Measurements from ENCODE around the gene LYAR. TPM values are rescaled to one million over a fixed set of nuclear protein-coding genes. Genes with fewer than 3 reads are reported as not detected.

Gene LYAR
- total RNA-seq: 10 to 100 TPM; 69.4 to 78.4 TPM

- H3K9me3 Mint-ChIP-seq: no peaks in the 10 kb centered on the region
- peaks cover 45% of the 10 kb centered on the region for H3K4me1 Mint-ChIP-seq (ENCODE audit: low read depth)
- H3K27ac Mint-ChIP-seq: peak within 1 kb of the TSS; percentile 89
- peak; percentile 96 for DNase-seq
- POLR2A ChIA-PET: interaction anchor here (1.0 to 1.6 kb wide), 3 partner anchors 9 to 42 kb away, joined by 3 to 5 read pairs (median 3); partner anchors contain the start of gene TMEM128
- peak; percentile 93 for ATAC-seq
- no peaks in the 10 kb centered on the region for H3K27me3 Mint-ChIP-seq
- TF ChIP-seq CTCF (IDR thresholded peaks at IDR 0.05): no peak
- intact Hi-C loops (cut with micrococcal nuclease): loop anchor here (2.0 kb wide), 1 partner anchor 45 kb away; no protein-coding TSS in a partner anchor
- H3K36me3 Mint-ChIP-seq (ENCODE audit: low read depth): peaks cover 25% of the 10 kb centered on the region
- H3K4me3 Mint-ChIP-seq: peak within 1 kb of the TSS; percentile 94
- CTCF ChIA-PET: no interaction called here
Observed at GRCh38 chr4:4289941-4290850, at the start of gene LYAR, which contains the start of gene ZBTB49. LYAR (minus strand) TSS chr4:4290154; CDS start chr4:4283742, 6,412 bp downstream. ZBTB49 (plus strand) TSS chr4:4290251; CDS start chr4:4299946, 9,695 bp downstream.

GRCh38 chr4:4339504-4340085 is 49.6 kb upstream of the LYAR start:
- ChIA-PET POLR2A (interaction anchor here (0.6 kb wide), 1 partner anchor 91 kb away, joined by 3 read pairs; no protein-coding TSS in a partner anchor), CTCF (no interaction called here)
- DNase-seq (no peak), ATAC-seq (no peak)
- Mint-ChIP-seq H3K4me3 (no peak overlapping the region), H3K4me1 (ENCODE audit: low read depth) (peaks cover 13% of the 10 kb centered on the region), H3K36me3 (ENCODE audit: low read depth) (no peaks in the 10 kb centered on the region), H3K9me3 (no peaks in the 10 kb centered on the region), H3K27me3 (no peaks in the 10 kb centered on the region), H3K27ac (no peak overlapping the region)
- intact Hi-C loops (cut with micrococcal nuclease): no loop called here
- no peak for TF ChIP-seq CTCF (IDR thresholded peaks at IDR 0.05)

- DNase-seq: no peak
- no peak for ATAC-seq
- Mint-ChIP-seq H3K9me3 (no peaks in the 10 kb centered on the region), H3K4me1 (ENCODE audit: low read depth) (peaks cover 13% of the 10 kb centered on the region), H3K4me3 (no peak overlapping the region), H3K27me3 (no peaks in the 10 kb centered on the region), H3K27ac (no peak overlapping the region), H3K36me3 (ENCODE audit: low read depth) (no peaks in the 10 kb centered on the region)
- no peak for TF ChIP-seq CTCF (IDR thresholded peaks at IDR 0.05)
- ChIA-PET CTCF (interaction anchor here (1.3 to 4.6 kb wide), 3 partner anchors 79 to 87 kb away, joined by 4 to 27 read pairs (median 4); no protein-coding TSS in a partner anchor), POLR2A (interaction anchor here (1.1 kb wide), 1 partner anchor 21 kb away, joined by 3 read pairs; no protein-coding TSS in a partner anchor)
- intact Hi-C loops (cut with micrococcal nuclease): no loop called here
Observed at GRCh38 chr4:4338210-4339001, 48.5 kb upstream of the LYAR start.

GRCh38 chr4:4334798-4335520 is 45.0 kb upstream of the LYAR start:
- Mint-ChIP-seq H3K36me3 (ENCODE audit: low read depth) (no peaks in the 10 kb centered on the region), H3K9me3 (no peaks in the 10 kb centered on the region), H3K27me3 (no peaks in the 10 kb centered on the region), H3K4me3 (no peak overlapping the region), H3K27ac (no peak overlapping the region), H3K4me1 (ENCODE audit: low read depth) (peaks cover 7% of the 10 kb centered on the region)
- peak; percentile 63 for TF ChIP-seq CTCF (IDR thresholded peaks at IDR 0.05)
- intact Hi-C loops (cut with micrococcal nuclease): loop anchor here (2.0 kb wide), 2 partner anchors 44 to 82 kb away; partner anchors contain the start of genes LYAR and ZBTB49
- POLR2A ChIA-PET: no interaction called here
- ATAC-seq: peak; percentile 99
- CTCF ChIA-PET: interaction anchor here (0.7 to 4.6 kb wide), 10 partner anchors 9 to 84 kb away, joined by 3 to 27 read pairs (median 4); no protein-coding TSS in a partner anchor
- peak; percentile 87 for DNase-seq

Data from activated CD8-positive, alpha-beta T cell treated with anti-CD3 and anti-CD28 coated beads for 36 hours (primary cell).